A549 (cell line): ENCODE measurements around the gene EPB41L5. TPM values are rescaled to one million over a fixed set of nuclear protein-coding genes. Genes with fewer than 3 reads are reported as not detected.
A peak's percentile ranks its signal among the peaks of the same experiment; 100 is the strongest.

Experiments used
- ATAC-seq, 2 experiments: fragments of 200-7000 bp in 1 of 2; fragments of >200 bp in 1 of 2; cut with Nextera tagmentation in 1 of 2; cut with Tn5 transposase in 1 of 2; 3 replicates each; pipeline versions ENCODE4 v1.8.0 to v1.9.1; 2018 to 2020; ENCODE audit warnings: mild to moderate bottlenecking in 1 of 2, moderate library complexity in 1 of 2
- CTCF ChIA-PET: fragments of 300-600 bp; sonication (Branson Sonifier 250); formaldehyde crosslinking; extraction: SDS; loops from one replicate; lab custom pipeline; 2021; ENCODE audit warnings: antibody characterized with exemption, inconsistent platforms; lab: Yijun Ruan, JAX
- POLR2A ChIA-PET: fragments of 350-600 bp; formaldehyde crosslinking; extraction: SDS; loops from one replicate; lab custom pipeline; 2021; ENCODE audit warnings: antibody characterized with exemption, inconsistent platforms; lab: Yijun Ruan, JAX
- DNase-seq, 2 experiments: peaks; one replicate each; pipeline versions ENCODE4 v3.0.0 to v3.0.0-alpha.2; 2011 to 2016; ENCODE audit warnings: low read depth in 1 of 2, low spot score in 1 of 2
- FAIRE-seq: peaks from 2 replicates; lab custom pipeline; 2011; peaks lifted over from hg19 to GRCh38; lab: Jason Lieb, UNC
- H3K27ac ChIP-seq, 2 experiments: fragments of >200 bp; sonication (Bioruptor Twin); formaldehyde crosslinking; 3 replicates each; pipeline ENCODE4 v1.5.1; 2016 to 2017
- H3K4me1 ChIP-seq: fragments of >200 bp; sonication (Bioruptor Twin); formaldehyde crosslinking; 3 replicates; pipeline ENCODE4 v1.6.1; 2016
- H3K4me2 ChIP-seq: fragments of >200 bp; sonication (Bioruptor Twin); formaldehyde crosslinking; 3 replicates; pipeline ENCODE4 v1.6.1; 2016
- H3K4me3 ChIP-seq: fragments of >200 bp; sonication (Bioruptor Twin); formaldehyde crosslinking; 3 replicates; pipeline ENCODE4 v1.5.1; 2016
- H3K9me3 ChIP-seq: fragments of >200 bp; sonication (Bioruptor Twin); formaldehyde crosslinking; 3 replicates; pipeline ENCODE4 v1.6.1; 2016
- EHF ChIP-seq: fragments of 250-450 bp; sonication (Bioruptor Pico); IDR thresholded peaks from 2 replicates; pipeline ENCODE4 v1.5.0; 2020; ENCODE audit warnings: mild to moderate bottlenecking
- GATA3 ChIP-seq: IDR thresholded peaks from 2 replicates; pipeline ENCODE4 v1.6.1; 2012; ENCODE audit warnings: borderline replicate concordance
- HDAC2 ChIP-seq: fragments of 200-600 bp; sonication (generic); IDR thresholded peaks from 2 replicates; pipeline ENCODE4 v1.6.1; 2016
- HOXB13 ChIP-seq: fragments of 250-450 bp; sonication (Bioruptor Pico); IDR thresholded peaks from 2 replicates; pipeline ENCODE4 v1.5.0; 2020; ENCODE audit warnings: low read depth, mild to moderate bottlenecking, moderate library complexity
- JUN ChIP-seq, 2 experiments: fragments of >200 bp; sonication (Bioruptor Twin); formaldehyde crosslinking; IDR thresholded peaks; 2 replicates in 1 of 2; 3 replicates in 1 of 2; pipeline ENCODE4 v1.6.1; 2016 to 2017
- MAFK ChIP-seq: fragments of 450-650 bp; IDR thresholded peaks from 2 replicates; pipeline ENCODE4 v1.6.1; 2014; ENCODE audit not compliant: partially characterized antibody
- RAD21 ChIP-seq, 2 experiments: fragments of >200 bp in 1 of 2; sonication (Bioruptor Twin) in 1 of 2; formaldehyde crosslinking in 1 of 2; IDR thresholded peaks in 1 of 2; conservative IDR thresholded peaks in 1 of 2; 2 replicates in 1 of 2; 3 replicates in 1 of 2; pipeline ENCODE4 v1.6.1; 2012 to 2018; ENCODE audit warnings: inconsistent platforms in 1 of 2
- RARB ChIP-seq: fragments of 250-450 bp; sonication (Bioruptor Pico); IDR thresholded peaks from 2 replicates; pipeline ENCODE4 v1.8.0; 2021; ENCODE audit warnings: mild to moderate bottlenecking, moderate library complexity
- RNF2 ChIP-seq: fragments of 200-600 bp; sonication (generic); IDR thresholded peaks from 2 replicates; pipeline ENCODE4 v1.6.1; 2016; ENCODE audit warnings: low read depth, mild to moderate bottlenecking, antibody characterized with exemption, moderate library complexity, borderline replicate concordance
- SMC3 ChIP-seq: fragments of >200 bp; sonication (Bioruptor Twin); formaldehyde crosslinking; IDR thresholded peaks from 3 replicates; pipeline ENCODE4 v1.6.1; 2018; ENCODE audit warnings: inconsistent platforms
- TFCP2L1 ChIP-seq: fragments of 250-450 bp; sonication (Bioruptor Pico); IDR thresholded peaks from 2 replicates; pipeline ENCODE4 v1.5.0; 2021; ENCODE audit warnings: mild to moderate bottlenecking
- ZSCAN20 ChIP-seq: fragments of 250-450 bp; sonication (Bioruptor Pico); IDR thresholded peaks from 2 replicates; pipeline ENCODE4 v1.8.0; 2022; ENCODE audit warnings: mild to moderate bottlenecking, moderate library complexity
- WGBS: methylation state at CpG from one replicate; pipeline ENCODE4 v1.1.6; 2017; ENCODE audit errors: missing lambda C conversion rate; 5-methylcytosine and 5-hydroxymethylcytosine counted together
- polyA plus RNA-seq, 4 experiments: library from polyadenylated mRNA; depleted of rRNA in 3 of 4; stranded (reverse); fragments of >200 nt; fragmentation: RNase III in 1 of 4; extraction: RNeasy Plus Mini Kit Qiagen cat#74134 plus additional on column Dnase treatment in 1 of 4; gene quantifications; 2 replicates in 3 of 4; 3 replicates in 1 of 4; pipeline ENCODE4 v1.2.3, GENCODE V29; 2011 to 2017
- TF ChIP-seq, protein P1 (sequence below): fragments of >200 bp; sonication (Bioruptor Twin); formaldehyde crosslinking; IDR thresholded peaks from 2 replicates; pipeline ENCODE4 v1.6.1; 2016
- TF ChIP-seq, protein P2 (sequence below): fragments of >200 bp; sonication (Bioruptor Twin); formaldehyde crosslinking; IDR thresholded peaks from 3 replicates; pipeline ENCODE4 v1.6.1; 2016
- TF ChIP-seq, protein P3 (sequence below): fragments of 200-600 bp; sonication (generic); IDR thresholded peaks from 2 replicates; pipeline ENCODE4 v1.6.1; 2016; ENCODE audit warnings: antibody characterized with exemption, mild to moderate bottlenecking, moderate library complexity

The EPB41L5 gene
- polyA plus RNA-seq, 2 of the 4 experiments (the other 2 are of a cell fraction) = 5.8 to 33.0 TPM

DNA sequence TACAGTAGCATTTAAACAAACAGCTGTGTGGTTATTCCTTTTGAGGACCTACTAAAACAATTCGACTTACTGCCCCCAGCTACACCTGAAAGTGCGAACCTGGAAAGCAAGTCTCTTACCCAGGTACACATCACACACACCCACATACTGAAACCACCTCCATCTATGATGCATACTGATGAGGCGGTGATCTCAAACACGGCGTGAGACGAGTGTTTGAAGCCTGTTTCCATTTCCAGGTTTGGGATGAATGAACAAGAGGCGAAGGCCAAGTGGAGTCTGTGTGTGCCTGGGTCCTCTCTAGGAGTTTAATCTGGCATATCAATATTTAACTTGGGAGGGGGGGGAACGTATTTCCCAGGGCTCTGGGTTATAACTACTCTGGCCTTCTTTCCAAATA is 208.7 kb downstream of the EPB41L5 start:
- H3K4me2 ChIP-seq = peak overlapping the region; percentile 88
- H3K27ac ChIP-seq = no peak overlapping the region
- ATAC-seq (no peak), DNase-seq (no peak)
- CTCF ChIA-PET = interaction anchor here (0.7 to 1.5 kb wide), 2 partner anchors 47 to 91 kb away, joined by 3 to 4 read pairs; no protein-coding TSS in a partner anchor
- H3K4me3 ChIP-seq = 0 out of 3 replicates have a peak overlapping the region, but pooled peaks have one; percentile 2
- TF ChIP-seq JUN (IDR thresholded peaks at IDR 0.05) = 0 out of 5 replicates have a peak, but pooled peaks of 1 of the 2 experiments have one; percentile 12
- no peak for TF ChIP-seq ZSCAN20
- no peak for TF ChIP-seq TFCP2L1
- TF ChIP-seq EHF = no peak
- TF ChIP-seq, protein P1, sequence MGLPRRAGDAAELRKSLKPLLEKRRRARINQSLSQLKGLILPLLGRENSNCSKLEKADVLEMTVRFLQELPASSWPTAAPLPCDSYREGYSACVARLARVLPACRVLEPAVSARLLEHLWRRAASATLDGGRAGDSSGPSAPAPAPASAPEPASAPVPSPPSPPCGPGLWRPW = no peak
- TF ChIP-seq RNF2 = no peak
- TF ChIP-seq, all 56 proteins: peak for 1
- H3K9me3 ChIP-seq = no peaks in the 10 kb centered on the region
- no peak for FAIRE-seq
- POLR2A ChIA-PET = no interaction called here
- H3K4me1 ChIP-seq = peaks cover 22% of the 10 kb centered on the region
- WGBS = 96% methylated on average over 8 of the region's 8 CpGs

DNA sequence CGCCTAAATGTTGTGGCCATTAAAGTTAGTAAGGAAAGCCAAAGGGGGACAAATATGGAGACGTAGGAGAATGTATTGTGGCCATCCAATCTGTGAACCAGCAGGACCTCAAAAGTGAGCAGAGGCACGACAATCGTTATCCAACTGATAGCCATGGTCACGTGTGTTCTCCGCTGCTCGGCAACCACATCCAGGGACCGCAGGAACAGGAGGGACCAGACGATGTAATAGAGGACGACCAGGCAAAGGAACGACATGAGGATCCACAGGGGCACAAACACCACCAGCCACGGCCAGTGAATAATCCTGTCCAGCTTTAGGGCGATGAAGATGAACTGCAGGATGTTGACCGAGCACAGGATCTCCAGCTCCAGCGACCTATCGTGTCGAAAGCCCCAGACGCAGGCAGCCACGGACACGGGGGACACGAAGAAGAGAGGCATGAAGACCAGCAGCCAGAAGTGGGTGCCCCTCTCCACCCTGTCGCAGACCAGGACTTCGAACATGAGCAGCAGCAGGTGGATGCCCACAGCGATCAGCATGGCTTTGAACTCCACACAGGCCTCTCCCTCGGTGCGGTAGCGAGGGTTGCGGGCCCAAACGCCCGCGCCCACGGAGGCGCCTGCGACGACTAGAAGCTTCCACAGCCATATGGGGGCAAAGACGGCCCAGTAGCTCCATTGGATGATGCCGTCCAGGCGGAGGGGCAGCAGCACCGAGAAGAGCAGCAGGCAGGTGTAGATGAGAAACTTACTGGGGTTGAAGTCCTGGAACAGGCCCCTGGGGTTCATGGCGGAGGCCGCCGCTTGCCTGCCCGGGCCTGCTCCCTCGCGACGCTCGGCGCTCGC is 209.5 kb downstream of the EPB41L5 start:
- WGBS = 85% methylated on average over 31 of the region's 49 CpGs
- ChIA-PET CTCF (interaction anchor here (0.5 to 1.5 kb wide), 4 partner anchors 91 to 549 kb away, joined by 3 to 4 read pairs (median 3); no protein-coding TSS in a partner anchor), POLR2A (interaction anchor here (0.5 to 1.0 kb wide), 6 partner anchors 10 to 543 kb away, joined by 3 to 15 read pairs (median 4); partner anchors contain the start of genes PTPN4, RALB and TMEM177)
- peaks cover 22% of the 10 kb centered on the region for H3K4me1 ChIP-seq
- no peak for ATAC-seq
- peak overlapping the region; percentile 93 to 94 for H3K27ac ChIP-seq
- no peaks in the 10 kb centered on the region for H3K9me3 ChIP-seq
- DNase-seq = no peak
- H3K4me3 ChIP-seq = peak overlapping the region; percentile 48
- no peak for FAIRE-seq
- peak overlapping the region; percentile 88 for H3K4me2 ChIP-seq
- TF ChIP-seq HDAC2 (no peak), SMC3 (no peak), HOXB13 (CRISPR knock-in tag) (no peak), GATA3 (no peak), MAFK (no peak), RARB (no peak), RAD21 (conservative IDR thresholded peaks at IDR 0.05 in 1 of 2, IDR thresholded peaks at IDR 0.05 in 1 of 2) (no peak)
- TF ChIP-seq, protein P2, sequence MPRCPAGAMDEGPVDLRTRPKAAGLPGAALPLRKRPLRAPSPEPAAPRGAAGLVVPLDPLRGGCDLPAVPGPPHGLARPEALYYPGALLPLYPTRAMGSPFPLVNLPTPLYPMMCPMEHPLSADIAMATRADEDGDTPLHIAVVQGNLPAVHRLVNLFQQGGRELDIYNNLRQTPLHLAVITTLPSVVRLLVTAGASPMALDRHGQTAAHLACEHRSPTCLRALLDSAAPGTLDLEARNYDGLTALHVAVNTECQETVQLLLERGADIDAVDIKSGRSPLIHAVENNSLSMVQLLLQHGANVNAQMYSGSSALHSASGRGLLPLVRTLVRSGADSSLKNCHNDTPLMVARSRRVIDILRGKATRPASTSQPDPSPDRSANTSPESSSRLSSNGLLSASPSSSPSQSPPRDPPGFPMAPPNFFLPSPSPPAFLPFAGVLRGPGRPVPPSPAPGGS = no peak
- TF ChIP-seq, protein P3, sequence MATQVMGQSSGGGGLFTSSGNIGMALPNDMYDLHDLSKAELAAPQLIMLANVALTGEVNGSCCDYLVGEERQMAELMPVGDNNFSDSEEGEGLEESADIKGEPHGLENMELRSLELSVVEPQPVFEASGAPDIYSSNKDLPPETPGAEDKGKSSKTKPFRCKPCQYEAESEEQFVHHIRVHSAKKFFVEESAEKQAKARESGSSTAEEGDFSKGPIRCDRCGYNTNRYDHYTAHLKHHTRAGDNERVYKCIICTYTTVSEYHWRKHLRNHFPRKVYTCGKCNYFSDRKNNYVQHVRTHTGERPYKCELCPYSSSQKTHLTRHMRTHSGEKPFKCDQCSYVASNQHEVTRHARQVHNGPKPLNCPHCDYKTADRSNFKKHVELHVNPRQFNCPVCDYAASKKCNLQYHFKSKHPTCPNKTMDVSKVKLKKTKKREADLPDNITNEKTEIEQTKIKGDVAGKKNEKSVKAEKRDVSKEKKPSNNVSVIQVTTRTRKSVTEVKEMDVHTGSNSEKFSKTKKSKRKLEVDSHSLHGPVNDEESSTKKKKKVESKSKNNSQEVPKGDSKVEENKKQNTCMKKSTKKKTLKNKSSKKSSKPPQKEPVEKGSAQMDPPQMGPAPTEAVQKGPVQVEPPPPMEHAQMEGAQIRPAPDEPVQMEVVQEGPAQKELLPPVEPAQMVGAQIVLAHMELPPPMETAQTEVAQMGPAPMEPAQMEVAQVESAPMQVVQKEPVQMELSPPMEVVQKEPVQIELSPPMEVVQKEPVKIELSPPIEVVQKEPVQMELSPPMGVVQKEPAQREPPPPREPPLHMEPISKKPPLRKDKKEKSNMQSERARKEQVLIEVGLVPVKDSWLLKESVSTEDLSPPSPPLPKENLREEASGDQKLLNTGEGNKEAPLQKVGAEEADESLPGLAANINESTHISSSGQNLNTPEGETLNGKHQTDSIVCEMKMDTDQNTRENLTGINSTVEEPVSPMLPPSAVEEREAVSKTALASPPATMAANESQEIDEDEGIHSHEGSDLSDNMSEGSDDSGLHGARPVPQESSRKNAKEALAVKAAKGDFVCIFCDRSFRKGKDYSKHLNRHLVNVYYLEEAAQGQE = 0 out of 2 replicates have a peak, but pooled peaks have one; percentile 10
